Measurements from ENCODE around the gene KIF3A. TPM values are rescaled to one million over a fixed set of nuclear protein-coding genes. Genes with fewer than 3 reads are reported as not detected.

Gene KIF3A
- total RNA-seq, 1 experiment from 2014 or later = 15.2 TPM

- H3K4me2 ChIP-seq = no peak overlapping the region
These were observed 49.4 kb downstream of the KIF3A start for GRCh38 chr5:132687995-132688394.

GRCh38 chr5:132686193-132686592 is 51.2 kb downstream of the KIF3A start:
- H3K27ac ChIP-seq = no peak overlapping the region
- no peaks in the 10 kb centered on the region for H3K9me3 ChIP-seq (ENCODE audit: insufficient read depth, low read depth)
- H4K20me1 ChIP-seq (ENCODE audit: insufficient read depth) = no peaks in the 10 kb centered on the region
- POLR2A ChIA-PET (ENCODE audit: unreplicated experiment) = no interaction called here
- H3K4me2 ChIP-seq = no peak overlapping the region
- no TSS peak for BruUV-seq (replicated peaks)
- intact Hi-C loops (cut with micrococcal nuclease; ENCODE audit: unreplicated experiment) = no loop called here
- DNase-seq = no peak
- H3K27me3 ChIP-seq (ENCODE audit: insufficient read depth, low read depth) = no peaks in the 10 kb centered on the region
- no peaks in the 10 kb centered on the region for H3K9me2 ChIP-seq (ENCODE audit: insufficient read depth)
- H3F3A ChIP-seq (ENCODE audit: insufficient read depth, low read depth) = no peaks in the 10 kb centered on the region
- TF ChIP-seq CTCF (conservative IDR thresholded peaks at IDR 0.05) = no peak
- TF ChIP-seq EZH2 (IDR thresholded peaks at IDR 0.05; ENCODE audit: low read depth) = no peak
- H3K79me2 ChIP-seq (ENCODE audit: low read depth) = no peaks in the 10 kb centered on the region
- H2AFZ ChIP-seq = no peak overlapping the region
- no peaks in the 10 kb centered on the region for H3K36me3 ChIP-seq (ENCODE audit: low read depth)
- no peaks in the 10 kb centered on the region for H3K4me1 ChIP-seq (replicated peaks; ENCODE audit: insufficient read depth)
- CTCF ChIA-PET = interaction anchor here (0.6 to 0.7 kb wide), 2 partner anchors 44 to 151 kb away, joined by 3 to 5 read pairs; no protein-coding TSS in a partner anchor
- H3K4me3 ChIP-seq = no peak overlapping the region

More at GRCh38 chr5:132687995-132688394, 49.4 kb downstream of the KIF3A start:
- no peaks in the 10 kb centered on the region for H3K4me1 ChIP-seq (replicated peaks; ENCODE audit: insufficient read depth)
- H3K9me2 ChIP-seq (ENCODE audit: insufficient read depth) = no peaks in the 10 kb centered on the region
- TF ChIP-seq CTCF (conservative IDR thresholded peaks at IDR 0.05) (no peak), EZH2 (IDR thresholded peaks at IDR 0.05; ENCODE audit: low read depth) (no peak)
- no peaks in the 10 kb centered on the region for H3K79me2 ChIP-seq (ENCODE audit: low read depth)
- H3K27me3 ChIP-seq (ENCODE audit: insufficient read depth, low read depth) = no peaks in the 10 kb centered on the region
- no peaks in the 10 kb centered on the region for H3K9me3 ChIP-seq (ENCODE audit: insufficient read depth, low read depth)
- H3K4me3 ChIP-seq = no peak overlapping the region
- no peak overlapping the region for H2AFZ ChIP-seq
- POLR2A ChIA-PET (ENCODE audit: unreplicated experiment) = no interaction called here
- CTCF ChIA-PET = no interaction called here
- H4K20me1 ChIP-seq (ENCODE audit: insufficient read depth) = no peaks in the 10 kb centered on the region
- intact Hi-C loops (cut with micrococcal nuclease; ENCODE audit: unreplicated experiment) = no loop called here
- H3K36me3 ChIP-seq (ENCODE audit: low read depth) = no peaks in the 10 kb centered on the region
- no TSS peak for BruUV-seq (replicated peaks)
- H3K27ac ChIP-seq = no peak overlapping the region
- no peak for DNase-seq
- no peaks in the 10 kb centered on the region for H3F3A ChIP-seq (ENCODE audit: insufficient read depth, low read depth)

- Histone ChIP-seq H3K9me3 (ENCODE audit: insufficient read depth, low read depth) (no peaks in the 10 kb centered on the region), H3F3A (ENCODE audit: insufficient read depth, low read depth) (no peaks in the 10 kb centered on the region), H3K4me2 (no peak overlapping the region), H3K4me3 (no peak overlapping the region), H2AFZ (no peak overlapping the region), H4K20me1 (ENCODE audit: insufficient read depth) (no peaks in the 10 kb centered on the region), H3K36me3 (ENCODE audit: low read depth) (no peaks in the 10 kb centered on the region), H3K9me2 (ENCODE audit: insufficient read depth) (no peaks in the 10 kb centered on the region), H3K79me2 (ENCODE audit: low read depth) (no peaks in the 10 kb centered on the region), H3K27me3 (ENCODE audit: insufficient read depth, low read depth) (no peaks in the 10 kb centered on the region), H3K4me1 (replicated peaks; ENCODE audit: insufficient read depth) (no peaks in the 10 kb centered on the region), H3K27ac (no peak overlapping the region)
- ChIA-PET CTCF (no interaction called here), POLR2A (ENCODE audit: unreplicated experiment) (no interaction called here)
- TF ChIP-seq EZH2 (IDR thresholded peaks at IDR 0.05; ENCODE audit: low read depth) (no peak), CTCF (conservative IDR thresholded peaks at IDR 0.05) (no peak)
- intact Hi-C loops (cut with micrococcal nuclease; ENCODE audit: unreplicated experiment) = no loop called here
- BruUV-seq (replicated peaks) = no TSS peak
- no peak for DNase-seq
These were observed 52.2 kb downstream of the KIF3A start for GRCh38 chr5:132684922-132685720.

Data from PC-9 (cell line).